SU-DHL-6 (cell line): ENCODE results near the gene CYP26C1.

Experiments used
- EZH2phosphoT487 ChIP-seq: fragments of 200-600 bp; sonication (generic), shearing (Covaris generic); conservative IDR thresholded peaks from 2 replicates; pipeline ENCODE4 v1.6.1; 2018; ENCODE audit warnings: mild to moderate bottlenecking, antibody characterized with exemption, low read length, moderate library complexity, mixed read lengths
- TF ChIP-seq, protein P1 (sequence below): fragments of 200-600 bp; sonication (generic); IDR thresholded peaks from one replicate; pipeline ENCODE4 v1.5.1; 2017; ENCODE audit warnings: antibody characterized with exemption, mild to moderate bottlenecking, low read length, moderate library complexity; ENCODE audit not compliant: insufficient read depth, poor library complexity, severe bottlenecking

DNA sequence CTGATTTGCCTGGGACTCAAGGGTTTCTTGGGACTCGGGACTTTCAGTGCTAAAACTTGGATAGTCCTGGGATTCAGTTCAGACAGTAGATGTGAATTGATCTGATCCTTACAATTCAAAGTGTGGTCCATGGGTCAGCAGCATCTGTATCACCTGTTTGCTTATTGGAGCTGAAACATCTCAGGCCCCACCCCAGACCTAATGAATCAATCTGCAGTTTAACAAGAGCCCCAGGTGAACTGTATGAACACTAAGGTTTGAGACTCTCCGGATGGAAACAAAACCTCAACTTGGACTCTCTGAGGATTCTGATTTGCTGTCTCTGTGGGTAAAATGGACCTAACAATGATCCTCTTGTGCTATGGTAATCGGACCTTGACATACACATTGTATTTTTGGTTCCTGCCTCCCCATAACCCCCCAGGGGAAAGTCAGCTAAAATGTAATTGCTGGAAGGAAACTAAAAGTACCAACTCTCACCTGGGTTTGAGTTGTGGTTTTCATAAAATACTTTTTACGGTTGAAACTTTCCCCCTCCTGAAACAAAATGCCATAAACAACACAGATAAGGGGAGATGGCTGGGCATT, 24.8 kb downstream of the CYP26C1 start:
- TF ChIP-seq, protein P1, sequence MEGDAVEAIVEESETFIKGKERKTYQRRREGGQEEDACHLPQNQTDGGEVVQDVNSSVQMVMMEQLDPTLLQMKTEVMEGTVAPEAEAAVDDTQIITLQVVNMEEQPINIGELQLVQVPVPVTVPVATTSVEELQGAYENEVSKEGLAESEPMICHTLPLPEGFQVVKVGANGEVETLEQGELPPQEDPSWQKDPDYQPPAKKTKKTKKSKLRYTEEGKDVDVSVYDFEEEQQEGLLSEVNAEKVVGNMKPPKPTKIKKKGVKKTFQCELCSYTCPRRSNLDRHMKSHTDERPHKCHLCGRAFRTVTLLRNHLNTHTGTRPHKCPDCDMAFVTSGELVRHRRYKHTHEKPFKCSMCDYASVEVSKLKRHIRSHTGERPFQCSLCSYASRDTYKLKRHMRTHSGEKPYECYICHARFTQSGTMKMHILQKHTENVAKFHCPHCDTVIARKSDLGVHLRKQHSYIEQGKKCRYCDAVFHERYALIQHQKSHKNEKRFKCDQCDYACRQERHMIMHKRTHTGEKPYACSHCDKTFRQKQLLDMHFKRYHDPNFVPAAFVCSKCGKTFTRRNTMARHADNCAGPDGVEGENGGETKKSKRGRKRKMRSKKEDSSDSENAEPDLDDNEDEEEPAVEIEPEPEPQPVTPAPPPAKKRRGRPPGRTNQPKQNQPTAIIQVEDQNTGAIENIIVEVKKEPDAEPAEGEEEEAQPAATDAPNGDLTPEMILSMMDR: no peak
- TF ChIP-seq EZH2phosphoT487: no peak
